NT2/D1 (cell line): Measurements from ENCODE around the gene DAPK1.

Experiments used
- DNase-seq: peaks from one replicate; pipeline ENCODE4 v3.0.0-alpha.2; 2011; ENCODE audit warnings: low read depth, low spot score
- H3K27me3 ChIP-seq: 2 replicates; pipeline ENCODE4 v1.6.0; 2011; ENCODE audit warnings: mild to moderate bottlenecking; ENCODE audit not compliant: insufficient read length, insufficient read depth
- H3K36me3 ChIP-seq: 2 replicates; pipeline ENCODE4 v1.6.1; 2011; ENCODE audit warnings: mild to moderate bottlenecking, low read length, mixed read lengths; ENCODE audit not compliant: insufficient read depth, insufficient read length
- H3K4me1 ChIP-seq: 2 replicates; pipeline ENCODE4 v1.5.1; 2011; ENCODE audit not compliant: insufficient read depth, insufficient read length
- H3K4me3 ChIP-seq: 2 replicates; pipeline ENCODE4 v1.5.1; 2011; ENCODE audit warnings: low read depth; ENCODE audit not compliant: insufficient read length
- H3K9ac ChIP-seq: 2 replicates; pipeline ENCODE4 v1.6.0; 2011; ENCODE audit warnings: low read depth; ENCODE audit not compliant: insufficient read length
- H3K9me3 ChIP-seq: 2 replicates; pipeline ENCODE4 v1.5.1; 2011; ENCODE audit warnings: mild to moderate bottlenecking, low read length; ENCODE audit not compliant: insufficient read depth
- SUZ12 ChIP-seq: IDR thresholded peaks from 2 replicates; pipeline ENCODE4 v1.6.1; 2011; ENCODE audit not compliant: insufficient read length, insufficient read depth; ENCODE audit errors: extremely low read depth
- YY1 ChIP-seq: IDR thresholded peaks from 2 replicates; pipeline ENCODE4 v1.6.1; 2011; ENCODE audit not compliant: insufficient read length, insufficient read depth
- ZNF274 ChIP-seq: IDR thresholded peaks from 2 replicates; pipeline ENCODE4 v1.6.1; 2011; ENCODE audit warnings: mild to moderate bottlenecking, low read depth, low read length

The DAPK1 gene

DNA sequence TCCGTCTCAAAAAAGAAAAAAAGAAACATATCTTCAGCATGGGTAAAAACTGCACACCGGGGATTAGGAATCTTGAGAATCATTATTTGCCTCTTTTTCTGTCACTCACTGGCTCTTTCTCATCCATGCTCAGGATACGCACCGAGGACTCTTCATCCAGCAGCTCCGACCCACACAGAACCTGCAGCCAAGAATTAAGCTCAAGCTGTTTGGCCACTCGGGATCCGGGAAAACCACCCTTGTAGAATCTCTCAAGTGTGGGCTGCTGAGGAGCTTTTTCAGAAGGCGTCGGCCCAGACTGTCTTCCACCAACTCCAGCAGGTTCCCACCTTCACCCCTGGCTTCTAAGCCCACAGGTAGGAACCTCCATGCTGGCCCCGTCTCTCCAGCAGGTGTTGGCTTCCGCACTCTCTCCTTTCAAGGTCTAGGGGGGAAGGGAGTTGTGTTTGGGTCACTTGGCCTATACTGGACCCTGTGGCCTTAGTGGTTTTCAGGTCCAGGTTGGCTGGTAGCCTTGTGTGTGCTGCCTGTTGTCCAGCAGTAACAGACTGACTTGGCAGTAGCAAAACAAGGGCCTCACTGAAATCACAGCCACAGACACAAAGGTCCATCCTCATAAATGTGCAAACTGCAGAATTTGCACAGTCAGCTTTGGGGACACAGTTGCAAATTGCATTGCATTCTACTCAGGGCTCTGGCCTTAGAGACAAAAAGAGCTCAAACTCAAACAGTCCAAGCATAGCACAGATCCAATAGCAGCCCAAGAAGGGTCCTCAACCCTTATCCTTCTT is 183.8 kb downstream of the DAPK1 start:
- TF ChIP-seq ZNF274 = no peak
- no peak for TF ChIP-seq YY1
- TF ChIP-seq SUZ12 = no peak
- no peaks in the 10 kb centered on the region for H3K4me1 ChIP-seq
- no peak overlapping the region for H3K9ac ChIP-seq
- no peak overlapping the region for H3K4me3 ChIP-seq
- H3K27me3 ChIP-seq = no peaks in the 10 kb centered on the region
- DNase-seq = no peak
- no peaks in the 10 kb centered on the region for H3K9me3 ChIP-seq
- peaks cover 49% of the 10 kb centered on the region for H3K36me3 ChIP-seq

DNA sequence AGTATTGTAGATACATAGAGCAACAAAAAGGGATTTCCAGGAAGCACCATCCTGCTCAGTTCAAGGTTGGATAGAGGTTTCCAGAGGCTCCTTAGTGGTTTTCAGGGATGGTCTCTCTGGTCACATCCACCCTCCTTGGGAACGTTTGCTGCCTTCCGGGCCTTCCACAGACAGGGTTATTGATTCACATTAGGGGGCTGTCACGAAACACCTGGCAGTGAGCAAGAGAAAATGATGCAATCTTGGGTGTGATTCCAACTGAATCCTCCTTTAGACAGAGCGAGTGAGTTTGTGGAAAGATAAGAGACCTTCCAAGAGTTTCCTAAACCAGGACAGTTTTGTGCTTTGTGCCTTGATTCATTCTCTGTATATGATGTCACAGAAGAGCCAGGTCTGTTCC is 184.4 kb downstream of the DAPK1 start:
- DNase-seq = no peak
- Histone ChIP-seq H3K9me3 (no peaks in the 10 kb centered on the region), H3K4me1 (no peaks in the 10 kb centered on the region), H3K27me3 (no peaks in the 10 kb centered on the region), H3K4me3 (no peak overlapping the region), H3K36me3 (peaks cover 49% of the 10 kb centered on the region), H3K9ac (no peak overlapping the region)
- TF ChIP-seq ZNF274 = no peak
- no peak for TF ChIP-seq YY1
- TF ChIP-seq SUZ12 = no peak

DNA sequence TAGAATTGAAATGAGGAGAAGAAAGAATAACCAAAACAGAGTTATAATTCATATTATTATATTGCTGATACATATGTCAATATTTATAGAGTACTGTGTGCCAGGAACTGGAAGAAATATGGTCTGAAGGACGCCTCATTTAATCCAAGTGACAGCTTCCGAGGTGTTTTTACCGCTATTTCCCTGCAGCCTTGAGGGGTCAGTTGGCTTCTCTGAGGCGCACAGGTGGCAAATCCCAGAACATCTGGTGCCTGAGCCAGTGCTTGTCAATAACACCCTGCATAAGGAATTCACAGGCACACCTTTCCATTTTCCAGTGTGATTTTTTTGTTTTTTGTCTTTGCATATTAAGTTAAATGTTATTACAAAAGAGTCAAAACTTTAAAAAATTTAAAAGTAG is 185.0 kb downstream of the DAPK1 start:
- Histone ChIP-seq H3K4me3 (no peak overlapping the region), H3K27me3 (no peaks in the 10 kb centered on the region), H3K36me3 (peaks cover 48% of the 10 kb centered on the region), H3K9me3 (no peaks in the 10 kb centered on the region), H3K9ac (no peak overlapping the region), H3K4me1 (no peaks in the 10 kb centered on the region)
- TF ChIP-seq ZNF274 (no peak), YY1 (no peak), SUZ12 (no peak)
- DNase-seq = no peak

DNA sequence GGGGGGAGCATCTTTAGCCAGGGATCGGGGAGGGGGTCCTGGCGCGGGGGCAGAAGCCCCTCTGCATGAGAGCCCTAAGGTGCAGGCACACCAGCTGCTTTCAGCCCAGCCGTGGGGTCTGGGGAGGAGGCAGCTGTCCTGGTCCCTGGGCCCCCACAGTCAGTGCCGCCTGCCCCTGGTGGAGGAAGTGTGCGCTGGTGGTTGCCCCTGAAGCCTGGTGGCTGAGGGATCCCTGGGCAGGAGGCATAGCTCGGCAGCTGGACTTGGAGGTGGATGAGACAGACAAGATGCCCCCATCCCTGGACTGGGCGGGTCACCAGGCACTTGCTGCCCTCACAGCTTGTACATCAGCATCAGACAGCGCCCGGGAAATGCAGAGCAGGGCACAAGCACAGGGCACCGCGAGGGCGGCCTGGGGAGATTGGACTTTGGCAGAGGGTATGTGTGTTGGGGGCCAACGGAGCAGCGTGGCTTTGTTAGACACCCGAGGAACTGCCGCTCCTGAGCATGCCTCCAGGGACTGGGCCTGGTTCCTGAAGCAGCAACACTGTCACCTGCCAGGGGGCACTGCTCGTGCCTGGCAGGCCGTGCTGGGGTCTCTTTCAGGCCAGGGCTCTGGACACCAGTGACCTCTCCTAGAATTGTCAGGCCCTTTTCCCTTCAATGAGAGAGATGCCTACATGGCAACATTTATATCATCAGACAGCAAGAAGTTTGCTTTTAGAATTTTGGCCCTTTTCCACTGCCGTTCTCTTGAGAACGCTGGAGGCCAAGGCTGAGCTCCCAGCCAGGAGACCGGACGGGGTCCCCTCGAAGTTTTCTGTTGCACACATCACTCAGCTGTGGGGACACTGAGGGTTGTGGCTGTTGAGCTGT is 186.3 kb downstream of the DAPK1 start:
- Histone ChIP-seq H3K36me3 (peaks cover 48% of the 10 kb centered on the region), H3K27me3 (no peaks in the 10 kb centered on the region), H3K9me3 (no peaks in the 10 kb centered on the region), H3K4me1 (no peaks in the 10 kb centered on the region), H3K9ac (no peak overlapping the region), H3K4me3 (no peak overlapping the region)
- TF ChIP-seq ZNF274 (no peak), YY1 (no peak)
- DNase-seq = no peak

DNA sequence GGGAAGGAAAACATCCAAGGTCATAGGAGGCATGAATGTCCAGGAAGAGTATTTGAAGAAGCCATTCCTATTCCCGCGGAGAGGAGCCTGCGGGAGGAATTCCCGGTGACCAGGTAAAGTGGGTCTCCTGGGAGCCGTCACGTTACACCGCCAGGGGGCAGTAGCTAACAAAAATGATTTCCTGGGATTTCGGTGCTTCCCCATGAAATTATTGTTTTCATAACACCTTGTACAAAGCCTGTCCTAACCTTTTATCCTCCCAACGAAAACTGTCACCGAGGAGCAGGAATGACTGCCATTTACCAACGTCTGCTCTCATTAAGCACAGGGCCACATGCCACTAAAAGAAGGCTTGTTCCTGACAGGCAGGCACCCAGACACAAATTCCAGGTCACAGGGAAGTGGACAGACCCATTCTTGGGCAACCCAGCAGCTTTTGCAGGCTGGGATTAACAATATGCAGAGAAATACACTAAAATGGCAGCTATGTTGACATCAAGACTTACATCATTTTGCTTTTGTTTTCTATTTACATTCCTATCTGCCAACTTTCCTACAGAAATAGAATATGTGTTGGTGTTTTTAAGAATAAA is 187.1 kb downstream of the DAPK1 start:
- Histone ChIP-seq H3K4me1 (no peaks in the 10 kb centered on the region), H3K9ac (no peak overlapping the region), H3K4me3 (no peak overlapping the region), H3K36me3 (peaks cover 42% of the 10 kb centered on the region), H3K27me3 (no peaks in the 10 kb centered on the region), H3K9me3 (no peaks in the 10 kb centered on the region)
- peak; percentile 23 for DNase-seq
- TF ChIP-seq ZNF274 (no peak), YY1 (no peak), SUZ12 (no peak)

DNA sequence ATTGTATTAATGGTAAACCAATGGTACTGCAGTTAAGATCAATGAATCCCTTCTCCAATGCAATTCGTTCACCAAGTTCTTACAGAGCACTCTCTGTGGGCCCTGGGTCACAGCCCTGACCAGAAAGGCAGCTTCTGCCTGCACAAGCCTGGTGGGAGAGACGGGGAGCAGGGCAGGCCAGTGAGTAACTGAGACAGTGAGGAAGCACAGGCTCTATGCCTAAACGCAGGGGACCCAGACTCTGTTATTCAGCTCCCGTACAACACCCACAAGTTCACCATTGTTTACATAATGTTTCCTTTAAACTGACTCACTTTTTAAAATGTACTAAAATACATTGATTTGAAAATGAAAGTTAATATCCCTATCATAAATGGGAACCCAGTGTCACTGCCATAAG is 187.8 kb downstream of the DAPK1 start:
- H3K36me3 ChIP-seq = peaks cover 42% of the 10 kb centered on the region
- TF ChIP-seq ZNF274 = no peak
- H3K4me3 ChIP-seq = no peak overlapping the region
- no peak overlapping the region for H3K9ac ChIP-seq
- H3K4me1 ChIP-seq = no peaks in the 10 kb centered on the region
- no peak for DNase-seq
- no peaks in the 10 kb centered on the region for H3K9me3 ChIP-seq
- no peaks in the 10 kb centered on the region for H3K27me3 ChIP-seq

DNA sequence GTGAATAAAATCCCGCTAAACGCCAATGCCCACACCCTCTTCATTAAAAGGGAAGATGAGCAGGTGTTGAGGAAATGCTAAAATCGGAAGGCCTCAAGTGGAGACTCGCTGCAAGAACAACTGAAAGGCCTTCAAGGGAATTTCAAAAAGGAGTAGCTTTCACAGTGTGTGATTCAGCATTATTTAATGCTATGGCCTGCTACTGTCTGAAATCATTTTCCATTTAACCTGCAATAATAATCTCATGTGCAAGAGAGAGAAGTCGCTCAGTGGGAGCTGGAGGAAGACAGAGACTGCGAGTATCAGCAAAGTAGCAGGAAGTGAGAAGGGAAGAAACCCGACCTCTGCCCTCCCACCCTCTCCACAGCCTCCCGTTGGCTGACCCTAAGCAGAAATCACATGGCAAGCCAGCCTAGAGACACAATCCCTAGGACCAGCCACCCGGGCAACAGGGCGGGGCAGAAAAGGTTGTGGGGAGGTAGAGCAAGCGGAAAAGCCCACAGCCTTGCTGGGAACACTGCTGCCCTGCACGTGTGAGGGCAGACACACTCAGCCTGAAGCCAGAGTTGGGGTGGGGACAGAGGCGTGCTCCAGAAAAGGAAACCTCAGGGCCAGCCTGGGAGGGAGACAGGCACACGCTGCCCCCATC is 188.3 kb downstream of the DAPK1 start:
- peaks cover 40% of the 10 kb centered on the region for H3K36me3 ChIP-seq
- no peaks in the 10 kb centered on the region for H3K27me3 ChIP-seq
- TF ChIP-seq ZNF274 (no peak), SUZ12 (no peak), YY1 (no peak)
- H3K4me1 ChIP-seq = no peaks in the 10 kb centered on the region
- no peak overlapping the region for H3K9ac ChIP-seq
- no peak overlapping the region for H3K4me3 ChIP-seq
- no peaks in the 10 kb centered on the region for H3K9me3 ChIP-seq
- no peak for DNase-seq
